ENCODE measurements around the gene DLG2. TPM values are rescaled to one million over a fixed set of nuclear protein-coding genes. Genes with fewer than 3 reads are reported as not detected.
"Not testable (repeated sequence)": the region's sequence is repeated elsewhere in the genome, so short reads cannot be mapped to it uniquely, and the experiment has no call there.

Gene DLG2
- total RNA-seq, 1 donor: 1.3 TPM

GRCh38 chr11:83600661-83601060 is 2026.5 kb downstream of the DLG2 start:
- TF ChIP-seq CTCF (IDR thresholded peaks at IDR 0.05; ENCODE audit: insufficient read depth, low read depth, low read length): no peak
- no peak overlapping the region for H3K4me3 ChIP-seq (ENCODE audit: low read depth, low read length)

DNA sequence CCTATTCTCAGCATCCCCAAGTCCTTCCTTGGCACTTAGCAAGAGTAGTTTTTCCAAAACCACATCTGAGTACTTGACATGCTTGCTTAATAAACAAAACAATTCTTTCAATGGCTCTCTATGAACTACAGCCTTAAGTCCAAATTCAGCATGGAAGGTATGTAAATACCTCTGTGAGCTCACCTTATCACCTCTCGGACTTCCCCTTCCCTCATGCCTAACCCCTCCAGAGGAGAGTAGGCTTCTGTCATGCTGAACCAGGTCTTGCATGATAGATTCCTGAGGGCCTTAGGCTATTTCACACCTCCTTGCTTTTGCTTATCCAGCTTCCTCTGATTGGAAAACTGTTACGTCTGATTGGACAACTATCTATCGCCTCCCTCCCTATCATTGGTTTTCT is 2028.1 kb downstream of the DLG2 start:
- DNase-seq (ENCODE audit: low read depth): no peak
- TF ChIP-seq CTCF (IDR thresholded peaks at IDR 0.05; ENCODE audit: insufficient read depth, low read depth, low read length): no peak
- H3K4me3 ChIP-seq (ENCODE audit: low read depth, low read length): no peak overlapping the region

More at GRCh38 chr11:83600661-83601060, 2026.5 kb downstream of the DLG2 start:
- DNase-seq (ENCODE audit: low read depth): no peak

- H3K4me3 ChIP-seq (ENCODE audit: low read depth, low read length): peak overlapping the region; percentile 32
- not testable (repeated sequence) for DNase-seq (ENCODE audit: low read depth)
These were observed 2039.3 kb downstream of the DLG2 start for GRCh38 chr11:83587797-83588196.

DNA sequence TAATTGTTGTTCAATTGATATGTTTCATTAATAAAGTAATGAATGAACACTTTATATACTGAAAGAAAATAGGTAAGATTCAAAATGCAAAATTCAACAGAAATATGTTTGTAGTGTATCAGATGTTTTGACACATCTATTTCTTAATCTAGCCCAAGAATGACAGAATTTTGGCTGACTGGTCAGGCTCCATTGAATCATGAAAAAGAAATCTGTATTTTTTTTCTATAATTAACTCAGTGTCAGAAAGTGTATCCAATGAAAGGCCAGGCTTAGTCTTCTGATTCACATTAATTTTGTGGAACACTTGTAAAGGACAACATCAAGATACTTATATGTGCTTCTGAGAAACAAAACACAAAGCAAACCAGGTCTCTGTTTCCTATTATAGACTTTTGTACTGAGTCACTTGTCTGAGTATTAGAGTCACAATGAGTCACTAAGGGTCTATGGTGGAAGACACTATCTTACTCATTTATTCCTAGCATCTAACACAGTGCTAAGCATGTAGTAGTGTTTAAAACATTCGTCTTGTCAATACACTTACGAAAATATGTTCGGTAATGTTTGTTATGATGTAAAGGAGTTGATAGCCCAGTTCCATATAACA is 2043.3 kb downstream of the DLG2 start:
- no peak overlapping the region for H3K4me3 ChIP-seq (ENCODE audit: low read depth, low read length)
- peak; percentile 3 for DNase-seq (ENCODE audit: low read depth)
- TF ChIP-seq CTCF (IDR thresholded peaks at IDR 0.05; ENCODE audit: insufficient read depth, low read depth, low read length): no peak

DNA sequence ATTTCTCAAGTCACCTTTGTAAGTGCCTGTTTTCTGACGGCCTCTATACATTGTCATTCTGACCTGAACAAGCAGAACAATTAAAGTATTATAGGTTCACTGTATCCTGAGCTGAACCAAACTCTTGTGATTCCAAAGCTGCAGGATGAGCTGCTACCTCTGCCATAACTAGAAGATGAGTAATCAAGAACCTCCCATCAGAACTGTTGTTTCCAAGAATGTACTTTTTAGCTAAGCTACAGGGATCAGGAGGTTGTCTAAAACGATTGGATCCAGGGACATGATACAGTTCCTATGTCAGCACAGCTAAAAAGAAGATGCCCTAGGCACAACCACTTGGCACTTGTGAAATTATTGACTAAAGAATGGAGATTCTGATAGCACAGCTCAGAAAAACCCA is 2052.6 kb downstream of the DLG2 start:
- peak; percentile 14 for DNase-seq (ENCODE audit: low read depth)
- H3K4me3 ChIP-seq (ENCODE audit: low read depth, low read length): no peak overlapping the region
- TF ChIP-seq CTCF (IDR thresholded peaks at IDR 0.05; ENCODE audit: insufficient read depth, low read depth, low read length): no peak

- no peak for TF ChIP-seq CTCF (IDR thresholded peaks at IDR 0.05; ENCODE audit: insufficient read depth, low read depth, low read length)
- peak; percentile 51 for DNase-seq (ENCODE audit: low read depth)
These were observed 2054.3 kb downstream of the DLG2 start for GRCh38 chr11:83572581-83573496.

DNA sequence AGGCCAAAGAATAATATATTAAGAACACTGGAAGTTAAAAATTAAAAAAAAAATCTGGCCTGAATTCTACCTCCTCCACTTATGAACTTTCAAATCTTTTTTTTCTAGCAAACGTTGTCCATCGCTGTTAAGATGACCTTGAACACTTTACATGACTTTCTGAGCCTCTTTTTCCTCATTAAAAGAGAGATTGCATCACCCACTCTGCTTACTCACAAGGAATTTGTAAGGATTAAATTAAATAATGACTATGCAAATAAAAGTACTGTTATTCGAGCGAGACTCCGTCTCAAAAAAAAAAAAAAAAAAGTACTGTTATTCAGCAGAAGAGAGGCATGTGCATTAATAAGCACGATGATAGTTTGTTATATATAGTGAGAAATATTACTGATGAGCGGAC is 2055.8 kb downstream of the DLG2 start:
- no peak overlapping the region for H3K4me3 ChIP-seq (ENCODE audit: low read depth, low read length)
- peak; percentile 79 for DNase-seq (ENCODE audit: low read depth)
- no peak for TF ChIP-seq CTCF (IDR thresholded peaks at IDR 0.05; ENCODE audit: insufficient read depth, low read depth, low read length)

More at GRCh38 chr11:83572581-83573496, 2054.3 kb downstream of the DLG2 start:
- H3K4me3 ChIP-seq (ENCODE audit: low read depth, low read length): no peak overlapping the region
